NCI-H345 treated with DMSO at 0.1 percent for 48 hours (cell line): Measurements from ENCODE around the gene C10orf120.

Experiments
- DNase-seq: peaks from one replicate; lab custom pipeline; 2025; ENCODE audit not compliant: unreplicated experiment; lab: John Stamatoyannopoulos, UW

C10orf120 gene

DNA sequence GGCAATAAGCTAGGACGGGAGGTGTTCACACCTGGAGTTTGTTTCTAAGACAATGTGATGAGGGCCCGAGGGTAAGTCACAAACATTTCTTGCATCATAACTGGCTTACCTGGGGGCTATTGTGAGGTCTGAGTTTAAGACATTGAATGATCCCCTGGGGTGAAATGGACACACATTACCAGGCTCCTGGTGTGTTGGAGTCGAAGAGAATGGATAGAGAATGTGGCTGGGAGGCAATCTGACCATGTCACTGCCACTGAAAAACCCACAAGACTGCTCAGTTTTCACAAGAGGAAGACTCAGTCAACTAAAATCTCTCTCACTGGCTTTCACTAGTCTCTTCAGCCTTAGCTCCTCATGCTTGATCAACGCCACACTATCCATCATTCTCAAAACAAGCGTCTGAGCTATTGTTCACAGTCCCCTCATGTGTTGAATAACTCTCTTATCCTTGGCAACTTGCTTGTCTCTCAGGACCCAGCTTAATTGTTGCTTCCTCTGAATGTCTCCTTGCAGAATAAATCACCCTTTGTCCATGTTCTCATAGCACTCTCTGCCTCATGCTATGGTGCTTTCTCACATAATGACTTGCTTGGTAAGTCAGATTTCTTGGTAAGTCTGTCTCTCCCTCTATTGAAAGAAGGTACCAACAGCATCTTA, at the start of gene C10orf120:
TSS of gene C10orf120 (minus strand) at position 51 of the 660 bp plus-strand sequence. CDS start 56 bp downstream, outside the sequence.
- DNase-seq, result no peak

GRCh38 chr10:122748496-122748895, 48.9 kb upstream of the C10orf120 start:
- DNase-seq, result no peak

GRCh38 chr10:122746408-122746807, 46.8 kb upstream of the C10orf120 start:
- no peak for DNase-seq

DNA sequence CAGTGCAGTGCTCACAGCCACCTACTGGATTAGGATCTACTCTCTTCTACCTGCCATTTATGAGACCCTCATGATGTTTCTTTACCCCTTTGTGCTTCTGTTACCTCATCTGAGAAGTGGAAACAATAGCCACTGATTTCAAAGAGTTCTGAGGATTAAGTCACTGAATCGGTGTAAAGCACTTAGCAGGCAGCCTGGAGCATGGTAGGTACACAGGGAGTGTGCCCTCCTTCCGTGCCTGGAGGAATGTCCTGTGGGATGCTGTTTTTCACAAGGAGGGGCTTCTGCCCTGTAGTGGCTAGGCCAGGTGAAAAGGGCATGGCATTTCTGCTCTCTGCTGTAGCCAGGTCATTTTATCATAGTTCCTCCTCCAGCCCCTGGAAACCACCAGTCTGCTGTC, 44.6 kb upstream of the C10orf120 start:
- DNase-seq, result no peak

DNA sequence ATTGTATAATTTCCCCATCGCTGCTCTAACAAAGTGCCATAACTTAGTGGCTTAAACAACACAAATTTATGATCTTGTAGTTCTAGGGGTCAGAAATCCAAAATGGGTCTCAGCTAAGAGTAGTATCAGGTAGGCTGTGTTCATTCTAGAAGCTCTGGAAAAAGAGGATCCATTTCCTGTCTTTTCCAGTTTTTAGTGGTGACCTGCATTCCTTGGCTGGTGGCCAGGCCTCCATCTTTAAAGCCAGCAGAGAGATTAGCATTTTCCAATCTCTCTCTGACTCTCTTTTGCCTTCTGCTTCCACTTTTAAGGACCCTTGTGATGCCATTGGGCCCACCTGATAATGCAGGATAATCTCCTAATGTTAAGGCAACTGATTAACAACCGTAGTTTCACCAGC, 41.0 kb upstream of the C10orf120 start:
- no peak for DNase-seq

GRCh38 chr10:122738031-122738430, 38.4 kb upstream of the C10orf120 start:
- no peak for DNase-seq

DNA sequence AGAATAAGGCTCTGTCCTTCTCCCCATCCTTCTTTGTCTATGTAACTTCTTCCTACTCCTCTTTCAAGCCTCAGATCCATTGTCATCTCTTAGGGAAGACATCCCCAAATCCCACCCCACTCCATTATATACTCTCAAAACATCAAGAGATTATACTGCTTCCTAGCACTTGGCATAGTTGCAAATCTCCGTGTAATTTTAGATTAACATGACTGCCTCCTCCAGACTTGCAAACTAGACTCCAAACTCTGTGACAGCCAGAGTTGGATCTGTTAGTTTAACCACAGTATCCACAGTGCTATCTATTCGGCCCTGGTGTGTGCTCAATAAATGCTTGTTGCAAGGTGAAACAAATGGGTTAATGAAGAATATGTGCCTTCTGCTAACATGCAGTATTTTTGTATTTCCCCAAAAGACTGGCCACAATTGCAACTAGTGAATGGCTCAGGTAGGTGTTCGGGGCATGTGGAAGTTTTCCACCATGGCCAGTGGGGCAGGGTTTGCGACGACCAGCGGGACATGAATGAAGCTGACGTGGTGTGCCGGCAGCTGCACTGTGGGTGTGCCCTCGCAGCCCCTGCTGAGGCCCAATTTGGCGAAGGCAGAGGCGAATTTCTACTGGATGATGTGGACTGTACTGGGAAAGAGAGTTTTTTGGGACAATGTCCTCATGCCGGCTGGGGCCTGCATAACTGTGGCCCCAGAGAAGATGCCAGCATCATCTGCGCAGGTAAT, 34.5 kb upstream of the C10orf120 start:
- DNase-seq, result no peak

DNA sequence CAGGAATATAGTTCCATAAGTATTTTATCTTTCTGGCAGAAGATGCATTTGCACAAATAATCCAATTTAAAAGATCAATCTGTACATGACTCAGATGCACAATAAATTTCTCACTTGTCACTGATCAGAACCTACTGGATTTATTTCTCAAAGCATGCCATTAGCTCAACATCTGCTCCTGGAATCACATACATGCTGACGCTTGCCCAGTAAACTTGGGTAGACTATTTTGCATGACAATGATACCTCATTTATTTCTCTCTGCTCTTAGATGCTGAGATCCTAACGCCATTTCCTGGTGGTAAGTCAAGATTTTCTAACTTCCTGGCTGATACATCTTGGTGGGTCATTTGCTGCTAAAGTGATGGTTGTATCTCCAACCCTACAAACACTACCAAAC, 33.8 kb upstream of the C10orf120 start:
- no peak for DNase-seq

GRCh38 chr10:122730238-122730637, 30.6 kb upstream of the C10orf120 start:
- no peak for DNase-seq

GRCh38 chr10:122729126-122729525, 29.5 kb upstream of the C10orf120 start:
- no peak for DNase-seq

DNA sequence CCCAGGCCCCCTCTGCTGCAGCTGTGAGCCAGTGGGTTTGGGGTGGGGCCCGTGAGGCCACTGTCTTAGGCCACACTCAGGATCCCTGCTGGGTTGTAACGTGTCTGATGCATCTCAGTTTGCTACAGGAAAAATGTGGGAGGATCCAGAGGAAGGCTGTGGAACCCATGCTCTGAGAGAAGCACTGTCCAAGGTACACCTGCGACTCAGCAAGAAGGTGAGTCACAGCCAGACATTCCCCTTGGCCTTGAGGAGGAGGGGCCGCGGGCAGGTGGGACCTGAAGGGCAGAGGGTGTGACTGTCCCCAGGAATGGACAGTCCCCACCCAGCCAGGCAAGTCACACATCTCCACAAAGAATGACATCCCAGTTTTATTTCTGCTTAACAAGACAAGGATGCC, 27.8 kb upstream of the C10orf120 start:
- no peak for DNase-seq

DNA sequence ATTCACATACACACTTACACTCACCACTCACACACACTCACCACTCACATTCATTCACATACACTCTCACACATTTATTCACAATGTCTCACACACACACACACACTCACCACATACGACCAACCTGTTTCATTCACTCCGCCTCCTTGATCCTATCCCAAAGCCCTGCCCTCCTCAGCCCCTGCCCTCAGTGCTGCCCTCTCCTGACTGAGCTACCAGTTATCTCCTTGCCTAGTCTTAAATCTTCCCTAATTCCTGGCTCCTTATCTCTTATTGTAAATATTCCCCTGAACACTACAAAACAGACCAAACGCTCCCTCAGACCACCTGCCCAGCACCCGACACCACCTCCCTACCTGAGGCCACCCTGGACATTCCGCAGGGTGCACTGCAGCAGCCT, 26.1 kb upstream of the C10orf120 start:
- DNase-seq, result no peak

GRCh38 chr10:122725006-122725405, 25.4 kb upstream of the C10orf120 start:
- no peak for DNase-seq

DNA sequence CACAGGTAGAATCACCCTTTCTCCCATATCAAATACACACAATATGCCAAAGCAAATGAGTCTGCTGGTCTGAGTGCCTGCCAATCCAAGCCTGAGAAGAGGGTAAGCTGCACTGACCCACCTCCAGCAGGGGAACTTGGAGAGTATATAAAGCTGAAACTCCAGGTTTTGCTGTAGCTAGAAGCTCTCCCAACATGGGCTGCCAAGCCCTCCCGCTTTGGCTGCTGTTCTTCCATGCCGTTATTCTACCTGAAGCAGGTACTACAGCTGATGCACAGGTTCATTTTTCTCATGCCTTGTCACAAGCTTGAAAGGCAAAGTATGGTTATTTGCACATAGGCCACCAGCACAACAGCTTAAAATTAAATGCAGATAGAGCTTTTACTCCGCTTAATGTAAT, 21.5 kb upstream of the C10orf120 start:
- DNase-seq, result no peak

- DNase-seq, result no peak
These were observed 16.4 kb upstream of the C10orf120 start for GRCh38 chr10:122716025-122716424.

DNA sequence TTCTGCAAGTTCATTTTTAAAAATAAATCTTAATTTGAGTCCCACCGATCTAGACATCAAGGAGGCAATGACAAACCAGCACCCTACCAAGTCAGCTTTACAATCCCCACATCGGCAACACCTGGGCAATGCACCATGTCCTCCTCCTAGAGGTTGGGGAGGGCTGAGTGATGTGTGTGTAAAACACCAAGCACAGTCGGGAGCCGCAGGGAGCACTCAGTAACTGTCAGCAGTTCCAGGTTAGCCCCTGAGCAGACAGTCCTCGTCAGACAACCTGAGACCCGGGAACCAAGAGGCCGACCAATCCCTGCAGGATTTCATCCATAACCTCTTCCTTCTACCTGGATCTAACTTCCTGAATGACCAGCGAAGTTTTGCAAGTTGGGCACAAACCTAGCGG, 15.9 kb upstream of the C10orf120 start:
- DNase-seq, result no peak

- DNase-seq, result no peak
These were observed 13.6 kb upstream of the C10orf120 start for GRCh38 chr10:122713091-122713885.

DNA sequence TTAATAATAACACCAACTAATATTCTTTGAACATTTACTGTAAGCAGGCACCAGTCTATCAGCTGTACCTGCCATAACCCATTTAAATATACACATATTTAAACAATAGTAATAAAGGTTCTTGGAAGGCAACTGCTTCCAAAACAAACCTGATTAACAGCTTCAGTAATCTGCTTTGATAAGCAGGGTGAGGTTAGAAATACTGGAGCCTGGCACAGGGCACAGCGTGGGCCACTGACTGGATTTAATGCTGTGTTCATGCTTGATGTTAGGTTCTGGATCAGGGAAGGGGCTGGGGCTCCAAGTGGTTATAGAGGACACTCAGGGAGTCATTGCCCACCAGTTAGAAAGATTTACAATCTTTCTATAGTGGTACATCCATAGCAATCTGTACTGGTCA, 10.9 kb upstream of the C10orf120 start:
- DNase-seq, result no peak

DNA sequence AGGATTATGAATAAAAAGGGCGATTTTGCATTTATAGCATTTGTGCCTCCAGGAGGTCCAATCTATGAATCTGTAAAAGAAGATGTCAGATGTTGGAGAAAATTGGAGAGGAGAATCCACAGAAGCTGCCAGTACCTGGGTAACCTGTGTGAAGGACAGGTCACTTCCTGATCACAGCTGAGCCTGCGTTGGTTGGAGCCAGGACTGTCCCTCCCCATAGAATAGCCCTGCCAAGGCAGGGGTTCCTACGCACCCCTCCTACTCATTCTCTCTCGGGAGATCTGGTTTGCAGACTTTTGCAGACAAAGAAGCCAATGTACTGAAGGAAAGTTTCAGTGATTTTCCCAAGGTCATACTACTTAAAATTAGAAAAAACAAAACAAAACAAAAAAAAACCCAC, 10.3 kb upstream of the C10orf120 start:
- DNase-seq, result no peak

GRCh38 chr10:122707535-122707934, 7.9 kb upstream of the C10orf120 start:
- no peak for DNase-seq

GRCh38 chr10:122706947-122707346, 7.3 kb upstream of the C10orf120 start:
- no peak for DNase-seq

DNA sequence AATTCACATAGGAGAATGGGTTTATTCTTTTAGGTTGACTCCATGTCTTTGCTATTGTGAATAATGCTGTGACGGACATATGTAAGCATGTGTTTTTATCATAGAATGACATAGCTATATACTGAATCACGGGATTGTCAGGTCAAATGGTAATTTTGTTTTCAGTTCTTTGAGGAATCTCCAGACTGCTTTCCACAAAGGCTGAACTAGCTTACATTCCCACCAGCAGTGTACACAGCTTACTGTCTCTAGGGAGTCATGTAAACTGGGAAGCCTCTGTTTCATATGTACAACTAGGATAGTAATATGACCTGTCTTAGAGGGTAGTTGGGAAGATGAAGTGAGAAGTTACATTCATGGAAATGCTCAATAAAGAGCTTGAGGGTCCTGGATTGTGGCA, 6.8 kb upstream of the C10orf120 start:
- DNase-seq, result no peak
